Activated CD4-positive, CD25-positive, alpha-beta regulatory T cell treated with anti-CD3 and anti-CD28 coated beads, Interleukin-2, amount 50 U/mL, for 72 hours (primary cell): ENCODE data around the gene MAB21L4.

Source experiments
- DNase-seq: peaks from one replicate; pipeline ENCODE4 v3.0.0; 2021

MAB21L4 gene

GRCh38 chr2:240895656-240896388, at the start of gene MAB21L4:
Gene MAB21L4, minus strand, starts transcription at chr2:240896156. Its CDS starts 159 bp downstream, at chr2:240895997.
- DNase-seq = no peak

- no peak for DNase-seq
Observed at GRCh38 chr2:240936106-240936505, 40.1 kb upstream of the MAB21L4 start.

GRCh38 chr2:240935103-240935876, 39.3 kb upstream of the MAB21L4 start:
- DNase-seq = peak; percentile 20

- DNase-seq = peak; percentile 20
Observed at GRCh38 chr2:240934701-240935102, 38.7 kb upstream of the MAB21L4 start.

- peak; percentile 23 for DNase-seq
Observed at GRCh38 chr2:240933966-240934700, 38.2 kb upstream of the MAB21L4 start.

- DNase-seq = peak; percentile 21
Observed at GRCh38 chr2:240933048-240933965, 37.4 kb upstream of the MAB21L4 start.

- peak; percentile 12 for DNase-seq
Observed at GRCh38 chr2:240932724-240933047, 36.7 kb upstream of the MAB21L4 start.

- DNase-seq = peak; percentile 22
Observed at GRCh38 chr2:240932001-240932723, 36.2 kb upstream of the MAB21L4 start.

GRCh38 chr2:240931319-240931949, 35.5 kb upstream of the MAB21L4 start:
- no peak for DNase-seq

GRCh38 chr2:240930631-240931318, 34.8 kb upstream of the MAB21L4 start:
- DNase-seq = peak; percentile 16

GRCh38 chr2:240930096-240930630, 34.2 kb upstream of the MAB21L4 start:
- no peak for DNase-seq

- DNase-seq = peak; percentile 17
Observed at GRCh38 chr2:240929364-240930095, 33.6 kb upstream of the MAB21L4 start.

GRCh38 chr2:240928476-240929363, 32.8 kb upstream of the MAB21L4 start:
- DNase-seq = peak; percentile 24

GRCh38 chr2:240927390-240927781, 31.4 kb upstream of the MAB21L4 start:
- DNase-seq = no peak

GRCh38 chr2:240926516-240927389, 30.8 kb upstream of the MAB21L4 start:
- DNase-seq = peak; percentile 29

- DNase-seq = peak; percentile 33
Observed at GRCh38 chr2:240925568-240926515, 29.9 kb upstream of the MAB21L4 start.
